ENCODE results near the gene NOBOX. TPM values are rescaled to one million over a fixed set of nuclear protein-coding genes. Genes with fewer than 3 reads are reported as not detected.
A peak's percentile ranks its signal among the peaks of the same experiment; 100 is the strongest.

Gene NOBOX
- total and polyA plus RNA-seq, 2 experiments from 2014 or later = not detected

DNA sequence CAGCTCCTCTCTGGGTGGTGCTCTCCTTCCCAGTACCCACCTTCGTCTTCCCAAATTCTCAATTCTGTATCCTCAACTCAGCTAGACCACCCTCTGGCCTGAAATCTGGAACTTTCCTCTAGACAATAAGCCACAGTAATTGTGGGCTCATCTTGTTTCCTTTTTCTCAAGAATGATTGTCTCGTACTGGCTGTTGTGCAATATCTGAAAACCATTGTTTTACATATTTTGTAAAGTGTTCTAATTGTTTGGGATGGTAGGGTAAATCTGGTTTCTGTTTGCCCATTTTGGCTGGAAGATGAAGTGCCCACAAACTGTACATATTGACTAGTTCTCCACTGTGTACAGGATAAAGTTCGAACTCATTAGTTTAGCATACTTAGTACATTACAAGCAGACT lies 11.3 kb upstream of the NOBOX start (continued):
- TF ChIP-seq, protein P1, sequence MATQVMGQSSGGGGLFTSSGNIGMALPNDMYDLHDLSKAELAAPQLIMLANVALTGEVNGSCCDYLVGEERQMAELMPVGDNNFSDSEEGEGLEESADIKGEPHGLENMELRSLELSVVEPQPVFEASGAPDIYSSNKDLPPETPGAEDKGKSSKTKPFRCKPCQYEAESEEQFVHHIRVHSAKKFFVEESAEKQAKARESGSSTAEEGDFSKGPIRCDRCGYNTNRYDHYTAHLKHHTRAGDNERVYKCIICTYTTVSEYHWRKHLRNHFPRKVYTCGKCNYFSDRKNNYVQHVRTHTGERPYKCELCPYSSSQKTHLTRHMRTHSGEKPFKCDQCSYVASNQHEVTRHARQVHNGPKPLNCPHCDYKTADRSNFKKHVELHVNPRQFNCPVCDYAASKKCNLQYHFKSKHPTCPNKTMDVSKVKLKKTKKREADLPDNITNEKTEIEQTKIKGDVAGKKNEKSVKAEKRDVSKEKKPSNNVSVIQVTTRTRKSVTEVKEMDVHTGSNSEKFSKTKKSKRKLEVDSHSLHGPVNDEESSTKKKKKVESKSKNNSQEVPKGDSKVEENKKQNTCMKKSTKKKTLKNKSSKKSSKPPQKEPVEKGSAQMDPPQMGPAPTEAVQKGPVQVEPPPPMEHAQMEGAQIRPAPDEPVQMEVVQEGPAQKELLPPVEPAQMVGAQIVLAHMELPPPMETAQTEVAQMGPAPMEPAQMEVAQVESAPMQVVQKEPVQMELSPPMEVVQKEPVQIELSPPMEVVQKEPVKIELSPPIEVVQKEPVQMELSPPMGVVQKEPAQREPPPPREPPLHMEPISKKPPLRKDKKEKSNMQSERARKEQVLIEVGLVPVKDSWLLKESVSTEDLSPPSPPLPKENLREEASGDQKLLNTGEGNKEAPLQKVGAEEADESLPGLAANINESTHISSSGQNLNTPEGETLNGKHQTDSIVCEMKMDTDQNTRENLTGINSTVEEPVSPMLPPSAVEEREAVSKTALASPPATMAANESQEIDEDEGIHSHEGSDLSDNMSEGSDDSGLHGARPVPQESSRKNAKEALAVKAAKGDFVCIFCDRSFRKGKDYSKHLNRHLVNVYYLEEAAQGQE (IDR thresholded peaks at IDR 0.05; ENCODE audit: unreplicated experiment) = no peak
- TF ChIP-seq POLR2AphosphoS5 (IDR thresholded peaks at IDR 0.05; ENCODE audit: low read depth) (no peak), NANOG (IDR thresholded peaks at IDR 0.05; ENCODE audit: borderline replicate concordance) (no peak), EZH2phosphoT487 (IDR thresholded peaks at IDR 0.05; ENCODE audit: unreplicated experiment) (no peak), STAT1 (IDR thresholded peaks at IDR 0.05; ENCODE audit: unreplicated experiment) (no peak), CREB1 (CRISPR knock-in tag; IDR thresholded peaks at IDR 0.05; ENCODE audit: low read depth) (no peak), ZNF331 (CRISPR knock-in tag; IDR thresholded peaks at IDR 0.05; ENCODE audit: low read depth) (no peak)
- TF ChIP-seq, protein P2, sequence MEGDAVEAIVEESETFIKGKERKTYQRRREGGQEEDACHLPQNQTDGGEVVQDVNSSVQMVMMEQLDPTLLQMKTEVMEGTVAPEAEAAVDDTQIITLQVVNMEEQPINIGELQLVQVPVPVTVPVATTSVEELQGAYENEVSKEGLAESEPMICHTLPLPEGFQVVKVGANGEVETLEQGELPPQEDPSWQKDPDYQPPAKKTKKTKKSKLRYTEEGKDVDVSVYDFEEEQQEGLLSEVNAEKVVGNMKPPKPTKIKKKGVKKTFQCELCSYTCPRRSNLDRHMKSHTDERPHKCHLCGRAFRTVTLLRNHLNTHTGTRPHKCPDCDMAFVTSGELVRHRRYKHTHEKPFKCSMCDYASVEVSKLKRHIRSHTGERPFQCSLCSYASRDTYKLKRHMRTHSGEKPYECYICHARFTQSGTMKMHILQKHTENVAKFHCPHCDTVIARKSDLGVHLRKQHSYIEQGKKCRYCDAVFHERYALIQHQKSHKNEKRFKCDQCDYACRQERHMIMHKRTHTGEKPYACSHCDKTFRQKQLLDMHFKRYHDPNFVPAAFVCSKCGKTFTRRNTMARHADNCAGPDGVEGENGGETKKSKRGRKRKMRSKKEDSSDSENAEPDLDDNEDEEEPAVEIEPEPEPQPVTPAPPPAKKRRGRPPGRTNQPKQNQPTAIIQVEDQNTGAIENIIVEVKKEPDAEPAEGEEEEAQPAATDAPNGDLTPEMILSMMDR (conservative IDR thresholded peaks at IDR 0.05; ENCODE audit: low read depth in 2 of 2) = no peak

DNA sequence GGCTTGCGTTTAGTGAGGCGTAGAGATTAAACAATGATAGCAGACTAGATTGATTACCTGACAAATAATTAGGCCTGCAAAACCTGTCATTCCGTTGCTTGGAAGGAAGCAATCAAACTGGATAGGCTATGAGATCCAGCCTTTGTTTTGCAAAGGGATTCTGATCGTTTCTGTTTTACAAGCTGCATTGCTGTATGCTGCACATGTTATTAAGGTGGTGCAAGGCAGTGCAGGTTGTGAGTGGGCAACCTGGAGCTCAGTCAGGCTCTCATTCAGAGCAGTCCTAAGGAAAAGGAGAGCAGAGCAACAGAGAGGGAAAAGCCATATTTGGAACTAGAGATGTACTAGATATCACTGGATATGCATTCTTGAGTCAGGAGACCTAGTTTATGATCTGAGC lies 6.9 kb upstream of the NOBOX start:
- peaks cover 14% of the 10 kb centered on the region for H3K4me1 Mint-ChIP-seq
- no peak overlapping the region for H3K4me2 ChIP-seq
- DNase-seq (ENCODE audit: low spot score) (no peak), ATAC-seq (no peak)
- H3K9me2 ChIP-seq (ENCODE audit: insufficient read depth) = no peaks in the 10 kb centered on the region
- H3K27me3 ChIP-seq (ENCODE audit: insufficient read depth) = no peaks in the 10 kb centered on the region
- no peaks in the 10 kb centered on the region for H3K36me3 ChIP-seq (ENCODE audit: insufficient read depth)
- H3K4me3 ChIP-seq = no peak overlapping the region
- no peaks in the 10 kb centered on the region for H3K36me3 Mint-ChIP-seq (ENCODE audit: low read depth)
- no peaks in the 10 kb centered on the region for H4K20me1 ChIP-seq (replicated peaks; ENCODE audit: insufficient read depth)
- H3K79me2 ChIP-seq (replicated peaks; ENCODE audit: insufficient read depth) = no peaks in the 10 kb centered on the region
- no peaks in the 10 kb centered on the region for H3K9me3 Mint-ChIP-seq
- H3K4me1 ChIP-seq (ENCODE audit: insufficient read depth) = peaks cover 4% of the 10 kb centered on the region; the same call in 1 of the 2 replicates
- H3K27ac Mint-ChIP-seq = no peak overlapping the region
- no peak overlapping the region for H3K27ac ChIP-seq (ENCODE audit: low read depth)
- no peak overlapping the region for H3K4me3 Mint-ChIP-seq
- no peaks in the 10 kb centered on the region for H3K27me3 Mint-ChIP-seq (ENCODE audit: insufficient read depth, low read depth, poor library complexity)
- H2AFZ ChIP-seq = peak overlapping the region; percentile 78
- H3F3A ChIP-seq (replicated peaks; ENCODE audit: low read depth) = no peaks in the 10 kb centered on the region
- TF ChIP-seq EZH2 (IDR thresholded peaks at IDR 0.05; ENCODE audit: low read depth, unreplicated experiment) (no peak), ZNF331 (CRISPR knock-in tag; IDR thresholded peaks at IDR 0.05; ENCODE audit: low read depth) (no peak), STAT1 (IDR thresholded peaks at IDR 0.05; ENCODE audit: unreplicated experiment) (no peak)
- TF ChIP-seq, protein P2 (conservative IDR thresholded peaks at IDR 0.05; ENCODE audit: low read depth in 2 of 2) = no peak
- TF ChIP-seq, protein P3, sequence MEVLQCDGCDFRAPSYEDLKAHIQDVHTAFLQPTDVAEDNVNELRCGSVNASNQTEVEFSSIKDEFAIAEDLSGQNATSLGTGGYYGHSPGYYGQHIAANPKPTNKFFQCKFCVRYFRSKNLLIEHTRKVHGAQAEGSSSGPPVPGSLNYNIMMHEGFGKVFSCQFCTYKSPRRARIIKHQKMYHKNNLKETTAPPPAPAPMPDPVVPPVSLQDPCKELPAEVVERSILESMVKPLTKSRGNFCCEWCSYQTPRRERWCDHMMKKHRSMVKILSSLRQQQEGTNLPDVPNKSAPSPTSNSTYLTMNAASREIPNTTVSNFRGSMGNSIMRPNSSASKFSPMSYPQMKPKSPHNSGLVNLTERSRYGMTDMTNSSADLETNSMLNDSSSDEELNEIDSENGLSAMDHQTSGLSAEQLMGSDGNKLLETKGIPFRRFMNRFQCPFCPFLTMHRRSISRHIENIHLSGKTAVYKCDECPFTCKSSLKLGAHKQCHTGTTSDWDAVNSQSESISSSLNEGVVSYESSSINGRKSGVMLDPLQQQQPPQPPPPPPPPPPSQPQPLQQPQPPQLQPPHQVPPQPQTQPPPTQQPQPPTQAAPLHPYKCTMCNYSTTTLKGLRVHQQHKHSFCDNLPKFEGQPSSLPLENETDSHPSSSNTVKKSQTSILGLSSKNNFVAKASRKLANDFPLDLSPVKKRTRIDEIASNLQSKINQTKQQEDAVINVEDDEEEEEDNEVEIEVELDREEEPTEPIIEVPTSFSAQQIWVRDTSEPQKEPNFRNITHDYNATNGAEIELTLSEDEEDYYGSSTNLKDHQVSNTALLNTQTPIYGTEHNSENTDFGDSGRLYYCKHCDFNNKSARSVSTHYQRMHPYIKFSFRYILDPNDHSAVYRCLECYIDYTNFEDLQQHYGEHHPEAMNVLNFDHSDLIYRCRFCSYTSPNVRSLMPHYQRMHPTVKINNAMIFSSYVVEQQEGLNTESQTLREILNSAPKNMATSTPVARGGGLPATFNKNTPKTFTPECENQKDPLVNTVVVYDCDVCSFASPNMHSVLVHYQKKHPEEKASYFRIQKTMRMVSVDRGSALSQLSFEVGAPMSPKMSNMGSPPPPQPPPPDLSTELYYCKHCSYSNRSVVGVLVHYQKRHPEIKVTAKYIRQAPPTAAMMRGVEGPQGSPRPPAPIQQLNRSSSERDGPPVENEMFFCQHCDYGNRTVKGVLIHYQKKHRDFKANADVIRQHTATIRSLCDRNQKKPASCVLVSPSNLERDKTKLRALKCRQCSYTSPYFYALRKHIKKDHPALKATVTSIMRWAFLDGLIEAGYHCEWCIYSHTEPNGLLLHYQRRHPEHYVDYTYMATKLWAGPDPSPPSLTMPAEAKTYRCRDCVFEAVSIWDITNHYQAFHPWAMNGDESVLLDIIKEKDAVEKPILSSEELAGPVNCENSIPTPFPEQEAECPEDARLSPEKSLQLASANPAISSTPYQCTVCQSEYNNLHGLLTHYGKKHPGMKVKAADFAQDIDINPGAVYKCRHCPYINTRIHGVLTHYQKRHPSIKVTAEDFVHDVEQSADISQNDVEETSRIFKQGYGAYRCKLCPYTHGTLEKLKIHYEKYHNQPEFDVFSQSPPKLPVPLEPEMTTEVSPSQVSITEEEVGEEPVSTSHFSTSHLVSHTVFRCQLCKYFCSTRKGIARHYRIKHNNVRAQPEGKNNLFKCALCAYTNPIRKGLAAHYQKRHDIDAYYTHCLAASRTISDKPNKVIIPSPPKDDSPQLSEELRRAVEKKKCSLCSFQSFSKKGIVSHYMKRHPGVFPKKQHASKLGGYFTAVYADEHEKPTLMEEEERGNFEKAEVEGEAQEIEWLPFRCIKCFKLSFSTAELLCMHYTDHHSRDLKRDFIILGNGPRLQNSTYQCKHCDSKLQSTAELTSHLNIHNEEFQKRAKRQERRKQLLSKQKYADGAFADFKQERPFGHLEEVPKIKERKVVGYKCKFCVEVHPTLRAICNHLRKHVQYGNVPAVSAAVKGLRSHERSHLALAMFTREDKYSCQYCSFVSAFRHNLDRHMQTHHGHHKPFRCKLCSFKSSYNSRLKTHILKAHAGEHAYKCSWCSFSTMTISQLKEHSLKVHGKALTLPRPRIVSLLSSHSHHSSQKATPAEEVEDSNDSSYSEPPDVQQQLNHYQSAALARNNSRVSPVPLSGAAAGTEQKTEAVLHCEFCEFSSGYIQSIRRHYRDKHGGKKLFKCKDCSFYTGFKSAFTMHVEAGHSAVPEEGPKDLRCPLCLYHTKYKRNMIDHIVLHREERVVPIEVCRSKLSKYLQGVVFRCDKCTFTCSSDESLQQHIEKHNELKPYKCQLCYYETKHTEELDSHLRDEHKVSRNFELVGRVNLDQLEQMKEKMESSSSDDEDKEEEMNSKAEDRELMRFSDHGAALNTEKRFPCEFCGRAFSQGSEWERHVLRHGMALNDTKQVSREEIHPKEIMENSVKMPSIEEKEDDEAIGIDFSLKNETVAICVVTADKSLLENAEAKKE (CRISPR knock-in tag; IDR thresholded peaks at IDR 0.05) = no peak

All from GM23338 (cell line).